Retinal pigment epithelial cell (primary cell): ENCODE measurements around the gene FANCD2.

ENCODE experiments used
- DNase-seq: peaks from one replicate; pipeline ENCODE4 v3.0.0-alpha.2; 2010; ENCODE audit warnings: low read depth
- H3K4me3 ChIP-seq: 2 replicates; pipeline ENCODE4 v1.5.1; 2011; ENCODE audit warnings: mild to moderate bottlenecking, low read length, control low read depth, moderate library complexity
- CTCF ChIP-seq: conservative IDR thresholded peaks from 2 replicates; pipeline ENCODE4 v1.5.1; 2011; ENCODE audit warnings: low read depth, low read length, control low read depth, inconsistent platforms

Gene FANCD2

GRCh38 chr3:10136426-10137005 is 110.3 kb downstream of the FANCD2 start:
- H3K4me3 ChIP-seq = no peak overlapping the region
- no peak for TF ChIP-seq CTCF
- DNase-seq = no peak

DNA sequence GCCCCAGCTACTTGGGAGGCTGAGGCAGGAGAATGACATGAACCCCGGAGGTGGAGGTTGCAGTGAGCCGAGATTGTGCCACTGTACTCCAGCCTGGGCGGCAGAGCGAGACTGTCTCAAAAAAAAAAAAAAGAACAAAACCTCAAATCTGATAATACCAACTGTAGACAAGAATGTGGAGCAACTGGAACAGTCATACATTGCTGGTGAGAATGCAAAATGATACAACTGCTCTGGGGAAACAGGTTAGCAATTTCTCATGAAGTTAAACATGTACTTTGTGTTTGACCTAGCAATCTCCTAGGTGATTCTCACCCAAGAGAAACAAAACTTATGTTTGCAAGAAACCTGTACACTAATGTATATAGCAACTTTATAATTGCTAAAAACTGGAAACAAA is 110.9 kb downstream of the FANCD2 start:
- H3K4me3 ChIP-seq = no peak overlapping the region
- no peak for TF ChIP-seq CTCF
- DNase-seq = no peak

GRCh38 chr3:10140996-10141546 is 114.8 kb downstream of the FANCD2 start:
- TF ChIP-seq CTCF = no peak
- DNase-seq = no peak
- H3K4me3 ChIP-seq = peak overlapping the region; percentile 68

- no peak for DNase-seq
- TF ChIP-seq CTCF = no peak
- H3K4me3 ChIP-seq = peak overlapping the region; percentile 68
Measured at GRCh38 chr3:10142707-10143560, 116.7 kb downstream of the FANCD2 start.

GRCh38 chr3:10145685-10146084 is 119.4 kb downstream of the FANCD2 start:
- DNase-seq = no peak
- no peak overlapping the region for H3K4me3 ChIP-seq

GRCh38 chr3:10149226-10149625 is 123.0 kb downstream of the FANCD2 start:
- DNase-seq = no peak
- no peak overlapping the region for H3K4me3 ChIP-seq
- TF ChIP-seq CTCF = no peak

More at GRCh38 chr3:10145685-10146084, 119.4 kb downstream of the FANCD2 start:
- no peak for TF ChIP-seq CTCF
